Lower leg skin (tissue), 3 donors: ENCODE results near the gene ZNF593OS.

ENCODE experiments used
- CTCF ChIP-seq, 3 donors: fragments of 450-650 bp; IDR thresholded peaks; one replicate each; pipeline ENCODE4 v1.5.1; 2016; ENCODE audit warnings: antibody characterized with exemption in 3 of 3, mild to moderate bottlenecking in 3 of 3, moderate library complexity in 2 of 3
- POLR2A ChIP-seq, 2 donors: fragments of 450-650 bp; IDR thresholded peaks; one replicate each; pipeline ENCODE4 v1.6.1; 2016 to 2017; ENCODE audit warnings: antibody characterized with exemption in 2 of 2, mild to moderate bottlenecking in 1 of 2, moderate library complexity in 1 of 2

DNA sequence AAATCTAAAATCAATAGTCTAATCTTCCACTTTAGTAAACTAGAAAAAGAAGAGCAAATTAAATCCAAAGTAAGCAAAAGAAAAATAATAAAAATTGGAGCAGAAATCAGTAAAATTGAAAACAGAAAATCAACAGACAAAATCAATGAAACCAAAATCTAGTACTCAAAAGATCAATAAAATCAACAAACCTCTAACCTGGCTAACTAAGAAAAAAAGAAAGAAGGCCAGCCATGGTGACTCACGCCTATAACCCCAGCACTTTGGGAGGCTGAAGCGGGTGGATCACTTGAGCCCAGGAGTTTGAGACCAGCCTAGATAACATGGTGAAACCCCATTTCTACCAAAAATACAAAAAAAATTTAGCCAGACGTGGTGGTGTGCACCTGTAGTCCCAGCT is 37.2 kb downstream of the ZNF593OS start:
- TF ChIP-seq CTCF (IDR thresholded peaks at IDR 0.05) (no peak), POLR2A (IDR thresholded peaks at IDR 0.05) (no peak)
